VCaP (cell line): ENCODE measurements around the gene ADGRA1.

Experiments
- H3K27ac ChIP-seq: fragments of 450-650 bp; 2 replicates; pipeline ENCODE4 v1.5.1; 2017
- TF ChIP-seq, protein P1 (sequence below): fragments of 450-650 bp; conservative IDR thresholded peaks from 2 replicates; pipeline ENCODE4 v1.5.1; 2017; ENCODE audit warnings: mild to moderate bottlenecking, moderate library complexity

The ADGRA1 gene

DNA sequence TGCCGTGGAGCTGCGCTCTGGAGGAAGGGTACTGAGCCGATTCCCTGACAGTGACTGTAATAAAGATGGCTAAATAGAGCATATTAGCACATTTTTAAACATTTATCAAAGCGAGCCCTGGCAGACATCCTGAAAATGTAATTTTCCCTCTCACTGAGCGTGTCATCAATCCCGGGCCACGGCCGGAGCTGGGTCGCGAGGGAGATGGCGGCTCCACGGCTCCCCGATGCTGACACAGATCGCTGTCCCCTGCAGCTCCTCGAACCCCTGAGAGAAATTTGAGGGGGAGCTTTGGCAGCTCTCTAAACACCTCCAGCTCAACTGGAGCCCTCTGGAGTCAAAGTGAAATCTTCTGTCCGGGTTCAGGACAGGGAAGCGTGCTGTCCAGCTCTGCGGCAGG lies 44.9 kb upstream of the ADGRA1 start:
- TF ChIP-seq, protein P1, sequence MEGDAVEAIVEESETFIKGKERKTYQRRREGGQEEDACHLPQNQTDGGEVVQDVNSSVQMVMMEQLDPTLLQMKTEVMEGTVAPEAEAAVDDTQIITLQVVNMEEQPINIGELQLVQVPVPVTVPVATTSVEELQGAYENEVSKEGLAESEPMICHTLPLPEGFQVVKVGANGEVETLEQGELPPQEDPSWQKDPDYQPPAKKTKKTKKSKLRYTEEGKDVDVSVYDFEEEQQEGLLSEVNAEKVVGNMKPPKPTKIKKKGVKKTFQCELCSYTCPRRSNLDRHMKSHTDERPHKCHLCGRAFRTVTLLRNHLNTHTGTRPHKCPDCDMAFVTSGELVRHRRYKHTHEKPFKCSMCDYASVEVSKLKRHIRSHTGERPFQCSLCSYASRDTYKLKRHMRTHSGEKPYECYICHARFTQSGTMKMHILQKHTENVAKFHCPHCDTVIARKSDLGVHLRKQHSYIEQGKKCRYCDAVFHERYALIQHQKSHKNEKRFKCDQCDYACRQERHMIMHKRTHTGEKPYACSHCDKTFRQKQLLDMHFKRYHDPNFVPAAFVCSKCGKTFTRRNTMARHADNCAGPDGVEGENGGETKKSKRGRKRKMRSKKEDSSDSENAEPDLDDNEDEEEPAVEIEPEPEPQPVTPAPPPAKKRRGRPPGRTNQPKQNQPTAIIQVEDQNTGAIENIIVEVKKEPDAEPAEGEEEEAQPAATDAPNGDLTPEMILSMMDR = no peak
- H3K27ac ChIP-seq = no peak overlapping the region

DNA sequence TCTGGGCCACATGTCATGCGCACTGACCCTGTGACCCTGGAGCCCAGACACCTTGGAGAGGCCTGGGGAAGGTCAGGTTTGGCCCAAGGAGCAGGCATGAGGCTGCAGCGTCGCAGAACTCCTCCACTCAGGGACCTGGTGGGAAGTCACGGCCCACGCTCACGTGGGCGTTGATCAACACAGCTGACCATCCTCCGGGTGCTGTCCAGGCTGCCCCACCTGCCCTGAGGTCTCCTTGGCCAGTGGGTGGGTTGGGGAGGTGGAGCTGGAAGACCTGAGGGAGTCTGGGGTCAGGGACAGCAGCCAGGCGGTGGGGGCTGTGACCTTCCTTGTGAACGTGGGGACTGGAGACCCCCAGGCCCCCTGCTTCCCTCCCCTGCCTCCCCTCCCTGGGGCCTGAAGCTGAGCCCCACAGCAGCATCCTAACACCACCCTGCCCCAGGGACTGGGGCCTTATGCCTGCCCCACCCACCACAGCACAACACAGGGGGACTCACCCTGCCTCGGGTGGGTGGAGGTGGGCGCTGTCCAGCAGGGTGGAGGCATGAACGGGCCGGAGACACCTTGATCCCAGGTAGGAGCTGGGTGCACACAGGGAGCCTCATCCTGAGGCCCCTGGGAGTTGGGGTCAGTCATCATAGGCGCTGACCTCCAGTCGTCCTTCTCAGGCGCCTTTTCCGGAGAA lies 44.0 kb upstream of the ADGRA1 start:
- H3K27ac ChIP-seq = no peak overlapping the region
- TF ChIP-seq, protein P1 = no peak

DNA sequence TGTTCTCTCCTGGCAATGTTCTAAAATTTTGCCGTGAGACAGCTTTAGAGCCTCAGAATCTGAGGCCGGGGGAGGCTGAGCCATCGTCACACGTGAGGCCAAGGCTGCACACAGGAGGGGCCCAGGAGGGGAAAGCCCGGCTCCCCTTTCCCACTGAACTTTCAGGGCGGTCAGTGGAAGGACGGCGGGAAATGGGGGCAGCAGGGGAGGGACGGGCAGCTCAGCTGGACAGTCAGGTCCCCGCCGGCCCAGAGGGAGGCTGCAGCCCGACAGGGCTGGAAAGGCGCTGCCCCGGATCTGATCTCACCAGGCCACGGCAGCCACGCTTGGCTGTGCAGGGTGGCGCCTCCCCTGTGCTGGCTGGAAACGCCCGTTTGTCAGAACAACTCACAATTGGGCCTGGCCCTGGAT lies 43.3 kb upstream of the ADGRA1 start:
- TF ChIP-seq, protein P1 = no peak
- no peak overlapping the region for H3K27ac ChIP-seq

DNA sequence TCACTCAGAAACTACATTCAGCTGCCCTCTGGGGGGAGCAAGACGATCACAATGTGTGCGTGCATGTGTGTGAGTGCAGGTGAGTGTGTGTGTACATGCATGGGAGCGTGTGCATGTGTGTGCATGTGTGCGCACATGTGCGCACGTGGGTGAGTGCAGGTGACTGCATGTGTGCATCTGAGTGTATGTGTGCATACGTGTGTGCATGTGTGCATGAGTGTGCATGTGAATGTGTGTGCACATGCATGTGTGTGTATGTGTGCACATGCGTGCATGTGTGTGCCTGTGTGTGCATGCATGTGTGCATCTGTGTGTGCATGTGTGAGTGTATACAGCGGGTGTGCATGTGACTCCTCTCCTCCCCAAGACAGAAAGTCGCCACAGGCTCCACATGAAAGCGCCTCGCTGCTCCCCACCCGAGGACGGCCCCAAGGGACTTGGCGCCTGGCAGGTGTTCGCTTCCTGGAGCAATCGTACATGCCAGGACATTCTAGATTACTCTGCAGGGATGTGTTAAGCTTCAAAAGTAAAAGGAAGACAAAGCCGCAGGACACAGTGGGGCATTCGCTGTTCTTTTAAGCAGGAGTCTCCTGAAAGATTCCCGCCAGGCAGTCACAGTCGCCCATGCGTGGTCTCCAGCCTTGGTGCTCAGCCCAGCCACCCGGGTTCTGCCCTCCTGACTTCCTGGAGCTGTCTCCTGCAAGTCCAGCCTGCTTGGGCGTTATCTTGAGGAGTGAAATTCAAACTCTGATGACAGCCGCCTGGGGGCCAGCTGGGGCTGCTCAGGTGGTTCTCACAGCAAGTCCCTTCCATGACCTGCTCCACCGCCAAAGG lies 42.0 kb upstream of the ADGRA1 start:
- TF ChIP-seq, protein P1 = no peak
- no peak overlapping the region for H3K27ac ChIP-seq

DNA sequence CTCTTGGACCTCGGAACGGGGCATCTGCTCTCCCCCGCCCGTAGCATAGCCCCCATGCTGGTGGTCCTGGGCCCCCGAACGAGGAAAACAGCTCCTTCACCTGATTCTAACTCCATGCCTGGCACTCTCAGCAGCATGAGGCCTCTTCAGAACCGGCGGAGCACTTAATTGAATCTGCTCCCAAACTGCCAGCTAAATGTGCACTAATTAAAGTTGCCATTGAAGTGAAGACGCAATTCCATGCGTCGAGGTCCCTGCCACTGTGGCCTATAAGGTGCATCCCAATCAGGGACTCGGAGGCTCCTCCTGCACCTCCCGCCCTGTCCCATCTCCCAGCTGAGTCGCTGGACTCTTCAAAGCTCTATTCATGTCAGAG lies 41.3 kb upstream of the ADGRA1 start:
- no peak overlapping the region for H3K27ac ChIP-seq
- TF ChIP-seq, protein P1 = no peak

DNA sequence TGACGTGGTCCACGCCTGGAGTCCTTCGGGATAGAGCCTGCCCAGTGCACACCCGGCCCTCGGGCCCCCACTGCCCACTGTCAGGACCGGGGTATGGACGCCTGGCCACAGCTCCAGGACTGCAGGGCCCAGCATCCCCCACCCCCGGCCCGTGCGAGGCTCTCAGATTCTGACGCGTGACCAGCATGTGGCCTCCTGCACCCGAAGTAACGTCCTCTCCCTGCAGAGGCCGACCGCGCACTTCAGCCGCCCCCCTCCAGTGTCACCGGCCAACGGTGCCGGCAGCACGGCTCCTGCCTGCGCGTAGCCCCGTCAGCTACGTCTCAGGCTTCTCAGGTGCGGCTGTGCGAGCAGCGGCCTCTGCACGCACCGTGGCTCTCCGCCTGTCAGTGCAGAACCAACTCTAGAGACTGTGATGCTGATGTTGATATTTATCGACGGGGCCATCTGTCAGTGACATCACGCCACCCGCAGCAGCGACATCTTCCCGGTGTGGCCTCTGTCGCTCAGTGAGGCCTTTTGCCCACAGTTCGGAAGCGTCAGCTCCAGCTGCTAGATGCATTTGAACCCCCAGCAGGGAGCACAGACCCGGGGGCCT lies 40.1 kb upstream of the ADGRA1 start:
- H3K27ac ChIP-seq = no peak overlapping the region
- TF ChIP-seq, protein P1 = no peak

DNA sequence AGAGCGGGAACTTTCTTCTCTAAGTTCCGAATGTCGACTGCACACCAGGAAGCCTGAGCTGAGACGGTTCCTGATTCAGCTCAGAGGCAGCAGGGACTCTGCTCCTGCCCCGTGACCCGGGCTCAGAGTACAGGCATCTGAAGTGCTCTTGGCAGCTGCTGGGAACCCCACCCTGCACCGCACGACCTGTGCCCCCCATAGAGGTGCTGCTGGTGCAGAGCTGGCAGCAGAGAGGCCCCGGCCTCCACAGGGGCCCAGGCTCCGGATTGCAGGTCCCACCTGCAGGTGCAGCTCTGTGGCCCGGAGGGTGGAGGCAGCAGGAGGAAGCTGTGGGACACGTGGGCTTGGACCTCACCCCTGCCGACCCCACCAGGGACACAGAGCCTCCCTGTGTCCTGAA lies 39.5 kb upstream of the ADGRA1 start:
- H3K27ac ChIP-seq = no peak overlapping the region
- TF ChIP-seq, protein P1 = no peak
